ENCODE data around the gene LRP1B.

LRP1B gene

DNA sequence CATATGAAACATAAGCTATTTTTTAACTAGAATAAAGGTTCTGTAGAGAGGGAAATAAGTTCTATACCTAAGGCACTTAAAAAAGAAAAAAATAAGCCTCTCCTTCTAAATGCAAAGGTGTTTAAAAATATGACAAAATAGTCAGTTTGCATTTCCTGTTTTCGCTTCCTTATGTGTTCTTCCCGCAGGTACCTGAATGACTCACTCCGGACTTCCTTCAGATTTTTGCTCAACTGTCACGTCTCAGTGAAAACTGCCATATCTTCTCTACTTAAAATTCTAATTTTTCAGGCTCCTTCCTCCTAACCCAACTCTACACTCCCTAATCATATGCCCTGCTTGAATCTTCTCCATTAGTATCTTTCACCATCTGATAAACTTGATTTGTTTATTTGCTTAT, 1333.1 kb downstream of the LRP1B start:
- H3K27ac ChIP-seq (ENCODE audit: low read depth, low read length): no peak overlapping the region
- no peaks in the 10 kb centered on the region for H3K36me3 ChIP-seq (ENCODE audit: control insufficient read depth, insufficient read depth, low read length)
- H3K27me3 ChIP-seq (ENCODE audit: control insufficient read depth, insufficient read depth, low read length): no peaks in the 10 kb centered on the region
- no peaks in the 10 kb centered on the region for H3K9me3 ChIP-seq (ENCODE audit: control insufficient read depth, insufficient read depth, low read depth, low read length)
- no peak overlapping the region for H3K4me3 ChIP-seq (ENCODE audit: low read depth, low read length)
- no peaks in the 10 kb centered on the region for H3K4me1 ChIP-seq (ENCODE audit: control insufficient read depth, insufficient read depth, low read length)
- H3K9ac ChIP-seq (ENCODE audit: low read length): no peak overlapping the region

DNA sequence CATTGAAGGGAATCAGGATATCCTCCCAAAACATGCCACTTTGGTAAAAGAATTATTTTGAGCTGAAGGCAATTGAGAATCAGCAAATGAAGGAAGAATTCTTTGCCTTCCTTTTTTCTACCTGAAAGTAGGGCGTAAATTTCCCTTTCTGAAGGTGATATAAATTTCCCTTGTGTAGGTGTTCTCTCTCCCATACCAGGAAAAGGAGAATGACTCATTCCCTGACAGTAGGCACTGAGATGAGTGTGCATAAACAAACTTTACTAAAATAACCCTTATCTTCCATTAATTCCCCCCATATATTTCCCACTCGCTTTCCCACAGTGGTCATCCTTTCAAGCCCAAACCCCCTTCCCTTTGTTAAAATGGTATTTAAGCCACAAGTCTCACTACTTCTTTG, 1339.0 kb downstream of the LRP1B start:
- Histone ChIP-seq H3K27me3 (ENCODE audit: control insufficient read depth, insufficient read depth, low read length) (no peaks in the 10 kb centered on the region), H3K4me1 (ENCODE audit: control insufficient read depth, insufficient read depth, low read length) (no peaks in the 10 kb centered on the region; the same call in 1 of the 2 replicates), H3K36me3 (ENCODE audit: control insufficient read depth, insufficient read depth, low read length) (no peaks in the 10 kb centered on the region), H3K9ac (ENCODE audit: low read length) (no peak overlapping the region), H3K9me3 (ENCODE audit: control insufficient read depth, insufficient read depth, low read depth, low read length) (no peaks in the 10 kb centered on the region), H3K4me3 (ENCODE audit: low read depth, low read length) (no peak overlapping the region), H3K27ac (ENCODE audit: low read depth, low read length) (no peak overlapping the region)

DNA sequence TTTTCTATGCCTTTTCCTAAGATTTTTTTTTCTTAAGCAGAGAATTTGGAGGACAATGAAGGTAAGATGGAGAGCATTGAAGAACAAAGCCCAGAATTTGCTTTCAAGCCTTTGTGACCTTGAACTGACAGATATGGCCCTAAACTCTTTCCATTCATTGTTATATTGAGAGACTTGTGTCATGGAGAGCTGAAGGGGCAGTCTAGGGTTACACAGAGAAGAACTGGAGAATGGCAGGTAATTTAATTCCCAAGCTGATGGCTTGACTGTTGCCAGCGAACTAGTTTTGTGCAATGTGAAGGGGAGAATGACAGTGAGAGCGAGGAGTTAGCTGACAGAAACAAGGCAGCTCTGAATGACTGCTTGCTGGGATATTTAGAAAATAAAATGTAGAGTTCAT, 1344.2 kb downstream of the LRP1B start:
- no peak overlapping the region for H3K27ac ChIP-seq (ENCODE audit: low read depth, low read length)
- H3K36me3 ChIP-seq (ENCODE audit: control insufficient read depth, insufficient read depth, low read length): no peaks in the 10 kb centered on the region
- no peak overlapping the region for H3K4me3 ChIP-seq (ENCODE audit: low read depth, low read length)
- peaks cover 3% of the 10 kb centered on the region; the same call in 1 of the 2 replicates for H3K4me1 ChIP-seq (ENCODE audit: control insufficient read depth, insufficient read depth, low read length)
- no peaks in the 10 kb centered on the region for H3K27me3 ChIP-seq (ENCODE audit: control insufficient read depth, insufficient read depth, low read length)
- H3K9ac ChIP-seq (ENCODE audit: low read length): no peak overlapping the region
- no peaks in the 10 kb centered on the region for H3K9me3 ChIP-seq (ENCODE audit: control insufficient read depth, insufficient read depth, low read depth, low read length)

DNA sequence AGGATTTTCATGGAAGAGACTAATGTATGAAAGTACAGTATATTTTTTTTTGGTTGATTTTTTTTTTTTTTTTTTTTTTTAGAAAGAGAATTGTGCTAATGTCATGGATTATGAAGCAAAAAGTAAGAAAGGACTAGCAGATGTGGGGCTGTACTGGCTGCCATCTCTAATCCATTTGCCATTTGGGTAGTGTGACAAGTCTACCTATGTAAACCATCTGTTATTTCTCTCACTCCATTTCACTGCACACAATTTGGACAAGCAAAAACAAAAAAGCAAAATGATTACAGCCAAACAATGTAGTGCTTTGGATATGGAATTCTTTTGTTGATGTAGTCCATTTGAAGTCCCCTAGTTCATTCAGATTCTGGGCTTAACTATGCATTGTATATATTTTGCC, 1355.4 kb downstream of the LRP1B start:
- H3K9ac ChIP-seq (ENCODE audit: low read length): no peak overlapping the region
- no peaks in the 10 kb centered on the region for H3K27me3 ChIP-seq (ENCODE audit: control insufficient read depth, insufficient read depth, low read length)
- H3K4me1 ChIP-seq (ENCODE audit: control insufficient read depth, insufficient read depth, low read length): no peaks in the 10 kb centered on the region

GRCh38 chr2:140770645-140771044, 1360.2 kb downstream of the LRP1B start:
- Histone ChIP-seq H3K4me1 (ENCODE audit: control insufficient read depth, insufficient read depth, low read length) (no peaks in the 10 kb centered on the region), H3K9me3 (ENCODE audit: control insufficient read depth, insufficient read depth, low read depth, low read length) (no peaks in the 10 kb centered on the region), H3K27me3 (ENCODE audit: control insufficient read depth, insufficient read depth, low read length) (no peaks in the 10 kb centered on the region), H3K4me3 (ENCODE audit: low read depth, low read length) (no peak overlapping the region), H3K27ac (ENCODE audit: low read depth, low read length) (no peak overlapping the region), H3K36me3 (ENCODE audit: control insufficient read depth, insufficient read depth, low read length) (no peaks in the 10 kb centered on the region), H3K9ac (ENCODE audit: low read length) (no peak overlapping the region)

More for the DNA sequence above, 1355.4 kb downstream of the LRP1B start:
- no peak overlapping the region for H3K27ac ChIP-seq (ENCODE audit: low read depth, low read length)
- H3K9me3 ChIP-seq (ENCODE audit: control insufficient read depth, insufficient read depth, low read depth, low read length): no peaks in the 10 kb centered on the region
- no peaks in the 10 kb centered on the region for H3K36me3 ChIP-seq (ENCODE audit: control insufficient read depth, insufficient read depth, low read length)
- H3K4me3 ChIP-seq (ENCODE audit: low read depth, low read length): no peak overlapping the region

DNA sequence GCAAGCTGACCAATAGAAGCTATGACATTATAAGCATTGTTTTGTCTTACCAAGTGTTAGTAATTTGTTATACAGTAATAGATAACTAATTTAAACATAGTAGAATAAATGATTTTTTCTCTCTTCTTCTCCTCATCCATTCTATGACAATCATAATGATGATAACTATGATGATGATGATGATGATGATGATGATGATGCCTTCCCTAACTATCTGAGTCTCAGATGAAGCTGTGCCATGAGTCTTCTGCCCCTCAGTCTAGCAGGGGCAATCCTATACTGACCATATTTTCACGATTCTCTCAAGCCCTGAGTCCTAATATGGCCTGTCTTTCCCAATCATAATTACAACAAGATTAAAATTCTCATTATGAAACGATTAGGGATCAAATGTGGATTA, 1369.0 kb downstream of the LRP1B start:
- no peaks in the 10 kb centered on the region for H3K27me3 ChIP-seq (ENCODE audit: control insufficient read depth, insufficient read depth, low read length)
- H3K9me3 ChIP-seq (ENCODE audit: control insufficient read depth, insufficient read depth, low read depth, low read length): no peaks in the 10 kb centered on the region
- H3K36me3 ChIP-seq (ENCODE audit: control insufficient read depth, insufficient read depth, low read length): no peaks in the 10 kb centered on the region
- H3K9ac ChIP-seq (ENCODE audit: low read length): no peak overlapping the region
- H3K4me1 ChIP-seq (ENCODE audit: control insufficient read depth, insufficient read depth, low read length): no peaks in the 10 kb centered on the region
- no peak overlapping the region for H3K4me3 ChIP-seq (ENCODE audit: low read depth, low read length)
- H3K27ac ChIP-seq (ENCODE audit: low read depth, low read length): no peak overlapping the region

GRCh38 chr2:140759426-140760156, 1371.2 kb downstream of the LRP1B start:
- Histone ChIP-seq H3K27me3 (ENCODE audit: control insufficient read depth, insufficient read depth, low read length) (no peaks in the 10 kb centered on the region), H3K9me3 (ENCODE audit: control insufficient read depth, insufficient read depth, low read depth, low read length) (no peaks in the 10 kb centered on the region), H3K4me1 (ENCODE audit: control insufficient read depth, insufficient read depth, low read length) (no peaks in the 10 kb centered on the region), H3K36me3 (ENCODE audit: control insufficient read depth, insufficient read depth, low read length) (no peaks in the 10 kb centered on the region), H3K9ac (ENCODE audit: low read length) (no peak overlapping the region), H3K4me3 (ENCODE audit: low read depth, low read length) (no peak overlapping the region), H3K27ac (ENCODE audit: low read depth, low read length) (no peak overlapping the region)

GRCh38 chr2:140747665-140748064, 1383.2 kb downstream of the LRP1B start:
- no peaks in the 10 kb centered on the region for H3K27me3 ChIP-seq (ENCODE audit: control insufficient read depth, insufficient read depth, low read length)
- H3K9me3 ChIP-seq (ENCODE audit: control insufficient read depth, insufficient read depth, low read depth, low read length): no peaks in the 10 kb centered on the region
- no peak overlapping the region for H3K27ac ChIP-seq (ENCODE audit: low read depth, low read length)
- no peaks in the 10 kb centered on the region for H3K36me3 ChIP-seq (ENCODE audit: control insufficient read depth, insufficient read depth, low read length)
- no peak overlapping the region for H3K4me3 ChIP-seq (ENCODE audit: low read depth, low read length)
- no peaks in the 10 kb centered on the region for H3K4me1 ChIP-seq (ENCODE audit: control insufficient read depth, insufficient read depth, low read length)
- H3K9ac ChIP-seq (ENCODE audit: low read length): no peak overlapping the region

GRCh38 chr2:140747090-140747489, 1383.7 kb downstream of the LRP1B start:
- Histone ChIP-seq H3K4me3 (ENCODE audit: low read depth, low read length) (no peak overlapping the region), H3K9ac (ENCODE audit: low read length) (no peak overlapping the region), H3K4me1 (ENCODE audit: control insufficient read depth, insufficient read depth, low read length) (no peaks in the 10 kb centered on the region), H3K9me3 (ENCODE audit: control insufficient read depth, insufficient read depth, low read depth, low read length) (no peaks in the 10 kb centered on the region), H3K27me3 (ENCODE audit: control insufficient read depth, insufficient read depth, low read length) (no peaks in the 10 kb centered on the region), H3K27ac (ENCODE audit: low read depth, low read length) (no peak overlapping the region), H3K36me3 (ENCODE audit: control insufficient read depth, insufficient read depth, low read length) (no peaks in the 10 kb centered on the region)

DNA sequence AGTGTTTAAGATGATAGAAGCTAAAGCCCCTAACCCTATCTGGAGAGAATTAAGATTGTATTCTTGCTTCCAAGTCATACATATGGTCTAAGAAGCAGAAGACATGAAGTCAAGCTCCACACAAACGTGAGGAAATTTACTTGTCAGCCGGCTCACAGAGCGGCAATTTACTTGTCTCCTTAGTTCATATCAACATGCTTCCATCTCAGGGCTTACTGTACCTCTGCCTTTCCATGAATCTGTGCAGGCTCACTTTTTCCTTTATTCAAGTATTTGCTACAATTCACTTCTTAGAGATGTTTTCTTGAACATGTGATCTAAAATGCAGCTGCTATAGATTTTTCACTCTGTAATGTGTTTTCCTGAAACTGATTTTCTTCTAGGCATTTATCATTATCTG, 1386.4 kb downstream of the LRP1B start:
- no peaks in the 10 kb centered on the region for H3K27me3 ChIP-seq (ENCODE audit: control insufficient read depth, insufficient read depth, low read length)
- H3K36me3 ChIP-seq (ENCODE audit: control insufficient read depth, insufficient read depth, low read length): no peaks in the 10 kb centered on the region
- no peak overlapping the region for H3K27ac ChIP-seq (ENCODE audit: low read depth, low read length)
- no peaks in the 10 kb centered on the region for H3K9me3 ChIP-seq (ENCODE audit: control insufficient read depth, insufficient read depth, low read depth, low read length)
- H3K9ac ChIP-seq (ENCODE audit: low read length): no peak overlapping the region
- no peak overlapping the region for H3K4me3 ChIP-seq (ENCODE audit: low read depth, low read length)
- H3K4me1 ChIP-seq (ENCODE audit: control insufficient read depth, insufficient read depth, low read length): no peaks in the 10 kb centered on the region

- no peak overlapping the region for H3K9ac ChIP-seq (ENCODE audit: low read length)
- H3K27me3 ChIP-seq (ENCODE audit: control insufficient read depth, insufficient read depth, low read length): no peaks in the 10 kb centered on the region
- no peaks in the 10 kb centered on the region for H3K36me3 ChIP-seq (ENCODE audit: control insufficient read depth, insufficient read depth, low read length)
- H3K27ac ChIP-seq (ENCODE audit: low read depth, low read length): no peak overlapping the region
- H3K4me3 ChIP-seq (ENCODE audit: low read depth, low read length): no peak overlapping the region
- H3K9me3 ChIP-seq (ENCODE audit: control insufficient read depth, insufficient read depth, low read depth, low read length): no peaks in the 10 kb centered on the region
- no peaks in the 10 kb centered on the region for H3K4me1 ChIP-seq (ENCODE audit: control insufficient read depth, insufficient read depth, low read length)
These were observed 1393.8 kb downstream of the LRP1B start for GRCh38 chr2:140737006-140737405.
